GM18517 (cell line): ENCODE results near the gene SRCIN1.

Experiments used
- ATAC-seq: cut with Tn5 transposase; IDR thresholded peaks from one replicate; pipeline ENCODE4 v1.9.1; 2021; ENCODE audit warnings: mild to moderate bottlenecking, moderate library complexity; ENCODE audit not compliant: unreplicated experiment

SRCIN1 gene

GRCh38 chr17:38600416-38600815 is 5.3 kb downstream of the SRCIN1 start:
- no peak for ATAC-seq

DNA sequence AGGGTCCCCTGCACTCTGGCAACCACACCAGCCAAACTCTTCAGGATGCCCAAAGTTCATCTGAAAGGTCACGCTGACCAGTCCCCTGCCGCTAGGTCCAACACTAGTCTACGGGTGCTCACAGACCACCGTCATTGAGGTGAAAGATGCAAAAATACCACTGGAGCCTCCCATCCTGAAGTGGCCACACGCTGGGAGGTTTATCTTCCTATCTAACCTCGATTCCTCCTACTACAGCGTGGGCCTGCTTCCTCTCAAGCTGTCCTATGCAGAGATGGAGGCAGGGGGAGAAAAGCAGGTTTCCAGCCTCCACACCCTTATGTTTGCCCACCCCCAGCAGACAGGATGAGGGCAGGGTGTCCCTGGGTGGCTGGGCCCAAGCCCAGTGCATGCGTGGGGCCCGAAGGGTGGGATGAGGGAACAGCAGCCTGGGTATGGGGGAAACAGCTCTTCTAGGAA is 6.3 kb downstream of the SRCIN1 start:
- ATAC-seq = no peak

DNA sequence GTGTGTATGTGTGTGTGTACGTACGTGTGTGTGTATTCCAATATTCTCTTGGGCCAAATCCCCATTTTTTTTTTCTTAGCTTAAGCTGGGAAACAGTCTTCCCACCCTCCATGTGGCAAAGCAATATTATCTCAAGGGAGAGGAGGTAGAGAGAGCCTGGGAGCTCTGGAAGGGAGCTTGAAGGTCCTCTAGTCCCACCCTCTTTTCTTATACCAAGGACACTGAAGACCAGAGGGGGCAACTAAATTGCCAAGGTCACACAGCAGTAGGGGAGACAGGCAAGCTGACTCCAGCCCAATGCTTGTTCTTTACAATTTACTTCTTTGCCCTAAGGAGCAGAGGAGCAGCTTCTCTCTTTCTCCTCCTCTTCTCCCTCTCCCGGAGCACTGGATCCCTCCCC is 6.8 kb downstream of the SRCIN1 start:
- ATAC-seq = no peak

DNA sequence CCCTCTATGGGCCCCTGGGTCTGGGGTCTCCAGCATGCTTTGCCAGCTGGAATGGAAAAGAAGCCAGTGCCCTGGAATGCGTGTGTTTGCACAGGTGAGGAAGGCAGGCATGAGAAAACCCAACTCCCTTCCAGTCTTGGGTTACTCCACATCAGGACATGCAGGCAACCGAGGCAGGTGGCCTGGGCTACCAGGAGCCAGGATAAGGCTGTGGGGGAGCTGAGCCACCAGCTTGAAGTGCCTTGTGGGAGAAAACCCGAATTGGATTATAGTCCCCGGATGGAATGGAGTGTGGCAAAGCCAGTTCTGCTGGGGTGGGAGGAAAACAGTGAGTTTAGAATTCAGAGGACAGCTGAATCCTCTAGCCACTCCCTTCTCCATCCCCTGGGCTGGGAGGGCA is 7.2 kb downstream of the SRCIN1 start:
- ATAC-seq = no peak

GRCh38 chr17:38597375-38597774 is 8.4 kb downstream of the SRCIN1 start:
- ATAC-seq = no peak

- ATAC-seq = no peak
Measured at GRCh38 chr17:38596651-38597050, 9.1 kb downstream of the SRCIN1 start.

GRCh38 chr17:38595892-38596291 is 9.9 kb downstream of the SRCIN1 start:
- ATAC-seq = no peak

DNA sequence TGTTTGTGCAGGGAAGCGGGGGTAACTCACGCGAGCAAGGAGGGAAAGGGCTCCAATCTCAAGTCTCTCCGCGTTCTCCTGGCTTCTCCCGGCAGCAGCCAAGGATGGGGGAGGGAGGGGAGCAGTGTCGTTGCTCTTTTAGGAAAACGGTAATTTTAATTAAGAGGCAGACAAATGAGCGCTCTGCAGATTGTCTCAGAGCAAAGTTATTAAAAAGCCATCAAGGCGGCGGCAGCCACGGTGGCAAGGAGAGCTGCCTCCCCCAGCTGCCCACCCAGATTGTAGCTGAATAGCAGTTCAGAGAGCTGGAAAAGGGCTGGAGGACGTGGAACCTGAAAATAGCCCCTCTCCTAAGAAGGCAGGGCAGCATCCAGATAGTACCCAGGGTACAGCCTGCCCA is 11.6 kb downstream of the SRCIN1 start:
- ATAC-seq = no peak

GRCh38 chr17:38592487-38592886 is 13.3 kb downstream of the SRCIN1 start:
- ATAC-seq = no peak

- ATAC-seq = no peak
Measured at GRCh38 chr17:38591759-38592241, 14.0 kb downstream of the SRCIN1 start.

GRCh38 chr17:38590988-38591758 is 14.6 kb downstream of the SRCIN1 start:
- no peak for ATAC-seq

DNA sequence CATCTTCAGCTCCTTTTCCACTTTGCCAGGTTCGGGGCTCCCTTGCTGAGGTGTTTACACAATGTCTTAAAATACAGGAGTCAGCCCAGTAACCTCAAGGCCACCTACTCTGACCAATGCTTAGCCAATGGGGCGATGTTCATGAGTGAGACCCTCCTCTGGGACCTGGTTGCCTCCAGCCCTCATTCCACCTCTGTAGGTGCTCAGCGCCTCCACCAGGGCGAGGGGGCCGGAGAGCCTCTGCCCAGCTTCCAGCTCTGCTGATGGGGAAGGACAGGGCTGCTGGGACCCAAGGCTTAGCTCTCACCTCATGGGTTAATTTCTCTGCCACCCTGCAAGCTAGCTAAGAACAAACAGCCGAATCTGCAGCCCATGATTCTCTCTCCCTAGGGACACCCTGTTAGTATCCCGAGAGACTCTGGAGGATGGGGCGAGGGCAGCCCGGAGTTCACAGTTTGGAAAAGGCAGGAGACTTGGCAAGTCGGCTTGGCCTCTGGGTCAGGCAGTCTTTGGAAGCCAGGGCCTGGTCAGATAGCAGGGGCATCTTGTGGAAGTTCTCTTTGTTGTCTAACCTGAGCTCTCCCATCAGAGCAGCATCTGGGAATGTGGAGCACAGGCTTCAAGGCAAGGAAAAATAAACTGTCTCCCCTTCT is 16.2 kb downstream of the SRCIN1 start:
- no peak for ATAC-seq

GRCh38 chr17:38588788-38589174 is 17.0 kb downstream of the SRCIN1 start:
- ATAC-seq = no peak

DNA sequence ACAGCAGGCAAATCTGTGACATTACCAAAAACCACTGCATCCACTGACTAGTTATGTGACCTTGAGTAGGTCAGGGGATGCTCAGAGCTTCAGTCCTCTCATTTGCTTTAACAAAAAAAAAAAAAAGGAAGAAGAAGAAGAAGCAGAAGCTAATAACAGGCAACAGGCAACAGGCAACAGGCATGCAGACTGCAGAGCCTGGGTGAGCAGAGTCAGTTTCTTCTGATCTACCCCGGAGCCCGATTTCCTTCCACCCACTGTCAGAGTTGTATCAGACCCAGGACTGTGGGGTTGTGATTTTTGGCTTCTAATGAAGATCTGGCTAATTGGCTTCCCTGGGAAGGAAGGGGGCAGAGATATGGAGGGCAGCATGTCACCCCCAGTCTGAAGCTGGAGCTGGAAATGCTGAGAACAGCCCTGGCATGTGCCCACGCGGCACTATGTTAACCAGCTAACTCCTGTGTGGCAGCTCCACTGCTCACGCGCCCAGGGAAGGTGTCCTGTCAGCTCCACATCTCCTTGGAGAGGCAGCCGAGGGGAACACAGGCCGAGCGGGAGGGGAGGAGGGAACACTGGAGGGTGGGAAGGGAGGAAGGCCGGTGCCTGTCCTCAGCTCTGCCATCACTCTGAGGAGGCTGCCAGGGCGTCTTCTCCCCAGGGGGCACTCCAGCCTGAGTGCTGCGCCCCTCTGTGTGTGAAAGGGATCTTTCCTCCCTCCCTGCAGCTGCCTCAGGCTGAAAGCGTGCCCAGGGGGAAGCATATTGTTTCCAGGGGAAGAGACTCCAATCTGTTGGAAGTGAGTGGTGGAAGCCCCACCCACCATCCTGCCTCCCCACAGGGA is 17.6 kb downstream of the SRCIN1 start:
- ATAC-seq = no peak

DNA sequence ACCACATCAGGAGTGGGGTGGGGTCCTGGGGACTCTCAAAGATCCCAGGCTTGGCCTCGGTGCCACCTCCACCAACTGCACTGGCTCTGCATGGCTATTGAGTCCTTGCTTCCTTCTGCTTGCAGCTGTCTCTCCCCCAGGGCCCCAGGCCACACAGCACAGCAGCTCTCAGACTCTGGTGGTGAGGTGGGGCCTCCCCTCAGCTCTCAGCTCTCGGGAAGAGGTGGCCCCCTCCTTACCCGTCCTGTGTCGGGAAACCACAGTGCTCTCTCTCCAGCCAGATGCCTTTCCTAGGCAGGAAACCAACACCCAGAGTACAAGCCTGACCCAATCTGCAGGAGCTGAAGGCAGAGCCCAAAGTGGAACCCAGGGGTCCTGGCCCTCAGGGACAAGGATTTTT is 18.5 kb downstream of the SRCIN1 start:
- no peak for ATAC-seq

GRCh38 chr17:38586788-38587187 is 19.0 kb downstream of the SRCIN1 start:
- ATAC-seq = no peak

DNA sequence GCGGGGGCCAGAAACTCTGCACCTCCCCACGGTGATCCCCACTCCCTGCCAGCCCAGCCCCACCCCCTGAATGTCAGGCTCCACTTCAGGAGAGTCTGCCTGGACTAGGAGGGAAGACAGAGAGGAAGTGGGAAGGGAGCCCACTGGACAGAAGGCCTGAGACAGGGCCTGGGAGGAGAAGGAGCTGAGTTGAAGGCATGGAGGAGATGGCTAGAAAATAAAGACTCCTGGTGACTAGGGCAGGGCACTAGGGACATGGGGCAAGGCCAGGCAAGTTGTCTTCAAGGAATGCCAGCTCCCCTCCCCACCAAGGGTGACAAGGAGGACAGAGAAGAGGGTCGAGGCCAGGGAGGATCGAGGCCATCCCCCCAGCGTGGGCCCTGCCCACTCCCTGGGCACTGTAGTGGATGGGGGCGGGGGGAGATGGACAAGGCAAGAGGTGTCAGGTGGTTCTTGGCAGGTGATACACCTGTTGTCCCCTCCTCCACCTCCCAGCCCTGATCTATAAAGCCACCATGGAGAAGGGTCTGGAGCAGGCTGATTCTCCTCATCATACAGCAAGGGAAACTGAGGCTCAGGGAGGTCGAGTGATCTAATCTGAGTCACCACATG is 19.7 kb downstream of the SRCIN1 start:
- ATAC-seq = no peak

DNA sequence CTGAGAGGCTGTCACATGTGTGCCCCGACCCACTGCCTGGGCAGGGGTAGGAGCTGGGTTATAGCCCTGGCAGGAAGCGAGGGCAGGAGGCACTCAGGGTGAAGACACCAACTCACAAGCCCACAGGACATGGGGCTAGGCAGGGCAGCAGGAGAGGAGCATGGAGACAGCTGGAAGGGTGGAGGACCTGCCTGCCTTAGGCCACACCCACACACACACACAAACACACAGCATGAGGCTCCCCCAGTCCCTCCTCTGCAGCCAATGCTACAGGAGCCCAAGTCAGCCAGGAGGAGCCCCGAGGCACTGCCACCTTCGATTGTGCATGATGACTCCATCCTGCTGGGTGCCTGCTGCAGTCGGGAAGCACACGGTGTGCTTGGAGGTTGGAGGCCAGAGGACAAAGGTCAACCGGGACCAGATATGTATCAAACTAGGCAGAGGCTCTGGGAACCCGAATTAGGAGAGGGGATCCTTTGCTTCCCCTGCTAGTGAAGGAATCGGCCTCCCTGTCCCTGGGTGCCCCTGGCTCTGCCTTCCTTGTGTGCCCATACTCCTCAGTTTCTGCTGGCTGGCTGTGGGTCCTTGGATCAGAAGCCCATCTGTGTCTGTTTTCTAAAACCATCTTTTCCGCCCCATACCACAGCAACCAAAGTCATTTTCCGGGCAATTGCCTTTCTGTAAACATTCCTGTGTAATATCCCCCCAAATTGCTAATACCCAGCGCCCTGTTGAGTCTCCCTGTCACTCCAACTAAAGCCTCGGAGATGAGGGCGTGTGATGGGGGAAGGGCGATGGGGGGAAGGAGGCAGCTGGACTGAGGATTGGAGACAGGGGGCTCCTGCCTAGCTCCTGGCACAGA is 20.5 kb downstream of the SRCIN1 start:
- no peak for ATAC-seq

DNA sequence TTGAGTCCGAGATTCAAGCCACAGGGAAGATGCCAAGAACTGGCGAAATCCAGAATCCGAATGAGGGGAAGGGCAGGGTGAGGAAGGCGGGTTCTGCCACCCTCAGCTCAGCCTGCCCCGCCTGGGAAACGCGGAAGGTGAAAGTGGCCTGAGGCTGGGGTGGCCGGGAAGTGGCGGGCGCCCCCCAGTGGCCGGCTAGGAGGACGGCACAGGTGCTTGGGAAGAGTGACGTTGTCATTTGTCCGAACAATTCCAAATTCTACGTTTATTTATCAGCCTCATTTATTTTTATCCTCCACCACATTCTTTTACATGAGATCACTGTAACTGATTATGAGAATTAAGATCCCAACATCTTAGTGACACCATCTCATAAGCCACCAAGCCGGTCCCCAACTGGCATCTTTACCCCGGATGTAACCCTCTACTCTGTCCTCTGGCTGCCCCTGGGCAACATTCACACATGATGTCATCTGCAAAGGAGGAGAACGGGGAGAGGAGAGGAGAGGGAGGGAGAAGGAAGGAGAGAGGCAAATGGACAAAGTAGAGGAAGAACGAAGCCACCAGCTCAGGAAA is 21.3 kb downstream of the SRCIN1 start:
- ATAC-seq = no peak

- ATAC-seq = no peak
Measured at GRCh38 chr17:38583828-38584349, 21.9 kb downstream of the SRCIN1 start.
